Measurements from ENCODE around the gene HP. TPM values are rescaled to one million over a fixed set of nuclear protein-coding genes. Genes with fewer than 3 reads are reported as not detected.

The HP gene
- total and polyA plus RNA-seq, 2 of the 13 experiments (the other 11 are each of a cell fraction or from before 2014, with no cell fraction given), result 387 to 524 TPM

GRCh38 chr16:72093448-72094265 is 39.4 kb downstream of the HP start, which contains the start of the genes DHX38 and TXNL4B (continued):
- TF ChIP-seq PBX3 (CRISPR knock-in tag; IDR thresholded peaks at IDR 0.05; ENCODE audit: borderline replicate concordance), result peak; percentile 28; the same call in 1 of the 2 replicates
- TF ChIP-seq EED (CRISPR knock-in tag; IDR thresholded peaks at IDR 0.05), result peak; percentile 82; the same call in 1 of the 2 replicates
- peak; percentile 74; the same call in 1 of the 2 replicates for TF ChIP-seq STAT6 (CRISPR knock-in tag; IDR thresholded peaks at IDR 0.05; ENCODE audit: borderline replicate concordance)
- TF ChIP-seq SP2 (CRISPR knock-in tag; IDR thresholded peaks at IDR 0.05), result peak; percentile 96
- TF ChIP-seq SIN3B (IDR thresholded peaks at IDR 0.05; ENCODE audit: low read length), result peak; percentile 22
- no peak for TF ChIP-seq ZSCAN22 (CRISPR knock-in tag; IDR thresholded peaks at IDR 0.05)
- TF ChIP-seq YY1 (IDR thresholded peaks at IDR 0.05; ENCODE audit: insufficient read depth, insufficient replicate concordance, low read depth, low read length), result peak; percentile 98
- TF ChIP-seq TSC22D2 (CRISPR knock-in tag; IDR thresholded peaks at IDR 0.05; ENCODE audit: borderline replicate concordance), result peak; percentile 80; the same call in 1 of the 2 replicates
- no peak for TF ChIP-seq NPAS2 (CRISPR knock-in tag; IDR thresholded peaks at IDR 0.05; ENCODE audit: borderline replicate concordance)
- peak; percentile 85 for TF ChIP-seq ARID4A (CRISPR knock-in tag; IDR thresholded peaks at IDR 0.05; ENCODE audit: borderline replicate concordance)
- TF ChIP-seq SIN3A (IDR thresholded peaks at IDR 0.05; ENCODE audit: borderline replicate concordance, low read depth, low read length), result peak; percentile 89
- TF ChIP-seq ZNF10 (CRISPR knock-in tag; IDR thresholded peaks at IDR 0.05; ENCODE audit: borderline replicate concordance, low read depth), result no peak
- TF ChIP-seq STAG1 (CRISPR knock-in tag; IDR thresholded peaks at IDR 0.05), result peak; percentile 12; the same call in 1 of the 2 replicates
- TF ChIP-seq ZNF775 (CRISPR knock-in tag; IDR thresholded peaks at IDR 0.05; ENCODE audit: borderline replicate concordance), result no peak
- TF ChIP-seq ZNF576 (CRISPR knock-in tag; IDR thresholded peaks at IDR 0.05), result no peak; the same call in 1 of the 2 replicates
- TF ChIP-seq GFI1 (CRISPR knock-in tag; IDR thresholded peaks at IDR 0.05; ENCODE audit: borderline replicate concordance), result 0 out of 2 replicates have a peak, but pooled peaks have one; percentile 44
- TF ChIP-seq SP4 (CRISPR knock-in tag; IDR thresholded peaks at IDR 0.05), result peak; percentile 85
- peak; percentile 71; the same call in 1 of the 2 replicates for TF ChIP-seq ZNF550 (CRISPR knock-in tag; IDR thresholded peaks at IDR 0.05; ENCODE audit: borderline replicate concordance)

Measured in HepG2 (cell line).